Esophagus muscularis mucosa (tissue), 3 donors: ENCODE data around the gene AUTS2.

Experiments used
- POLR2A ChIP-seq: fragments of 450-650 bp; IDR thresholded peaks from one replicate; pipeline ENCODE4 v1.6.1; 2017; ENCODE audit warnings: antibody characterized with exemption, moderate library complexity, mild to moderate bottlenecking, low read depth
- POLR2AphosphoS5 ChIP-seq, 2 donors: sonication (generic); formaldehyde crosslinking; IDR thresholded peaks; one replicate each; pipeline ENCODE4 v1.6.1; 2017; ENCODE audit warnings: antibody characterized with exemption in 2 of 2
- TF ChIP-seq, protein P1 (sequence below), 3 experiments: fragments of 200-600 bp in 2 of 3; fragments of 450-650 bp in 1 of 3; sonication (generic) in 2 of 3; IDR thresholded peaks; one replicate each; pipeline ENCODE4 v1.5.1; 2017 to 2019; ENCODE audit warnings: antibody characterized with exemption in 3 of 3, mild to moderate bottlenecking in 2 of 3, moderate library complexity in 1 of 3

DNA sequence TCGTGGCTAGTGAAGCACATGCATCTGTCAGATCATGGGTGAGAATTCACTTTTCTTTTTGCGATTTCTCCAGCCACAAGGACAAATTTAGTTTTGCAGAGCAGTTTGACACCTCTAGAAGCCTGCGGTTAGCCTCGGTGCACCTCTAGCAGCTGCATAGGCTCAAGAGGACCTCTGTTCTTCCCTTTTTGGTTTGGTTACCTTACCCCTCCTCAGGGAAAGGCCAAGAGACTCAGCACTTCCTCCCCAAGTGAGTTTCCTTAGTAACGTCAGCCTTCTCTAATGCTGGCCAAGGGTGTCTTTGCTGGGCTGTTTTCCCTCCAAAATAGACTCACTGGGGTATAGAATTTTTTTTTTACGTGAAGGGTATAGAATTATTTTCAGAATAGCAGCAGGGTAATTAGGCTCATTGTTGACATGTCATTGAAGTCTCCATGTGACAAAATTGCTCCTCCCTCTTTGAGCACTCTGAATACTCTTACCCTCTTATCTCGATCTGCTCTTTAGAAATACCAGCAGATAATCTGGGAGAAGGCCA, 97.8 kb downstream of the AUTS2 start:
- TF ChIP-seq, protein P1, sequence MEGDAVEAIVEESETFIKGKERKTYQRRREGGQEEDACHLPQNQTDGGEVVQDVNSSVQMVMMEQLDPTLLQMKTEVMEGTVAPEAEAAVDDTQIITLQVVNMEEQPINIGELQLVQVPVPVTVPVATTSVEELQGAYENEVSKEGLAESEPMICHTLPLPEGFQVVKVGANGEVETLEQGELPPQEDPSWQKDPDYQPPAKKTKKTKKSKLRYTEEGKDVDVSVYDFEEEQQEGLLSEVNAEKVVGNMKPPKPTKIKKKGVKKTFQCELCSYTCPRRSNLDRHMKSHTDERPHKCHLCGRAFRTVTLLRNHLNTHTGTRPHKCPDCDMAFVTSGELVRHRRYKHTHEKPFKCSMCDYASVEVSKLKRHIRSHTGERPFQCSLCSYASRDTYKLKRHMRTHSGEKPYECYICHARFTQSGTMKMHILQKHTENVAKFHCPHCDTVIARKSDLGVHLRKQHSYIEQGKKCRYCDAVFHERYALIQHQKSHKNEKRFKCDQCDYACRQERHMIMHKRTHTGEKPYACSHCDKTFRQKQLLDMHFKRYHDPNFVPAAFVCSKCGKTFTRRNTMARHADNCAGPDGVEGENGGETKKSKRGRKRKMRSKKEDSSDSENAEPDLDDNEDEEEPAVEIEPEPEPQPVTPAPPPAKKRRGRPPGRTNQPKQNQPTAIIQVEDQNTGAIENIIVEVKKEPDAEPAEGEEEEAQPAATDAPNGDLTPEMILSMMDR (IDR thresholded peaks at IDR 0.05): no peak
- TF ChIP-seq POLR2A (no peak), POLR2AphosphoS5 (IDR thresholded peaks at IDR 0.05) (no peak)
